SK-N-SH treated with all-trans-retinoic acid at 6 μM for 48 hours (cell line): ENCODE measurements around the gene TF.

Experiments used
- ATAC-seq: fragments of 200-7000 bp; cut with Tn5 transposase; 3 replicates; pipeline ENCODE4 v1.9.1; 2020; ENCODE audit warnings: mild to moderate bottlenecking, moderate library complexity
- ARNTL ChIP-seq: fragments of 450-650 bp; formaldehyde crosslinking; IDR thresholded peaks from 2 replicates; pipeline ENCODE4 v1.5.0; 2020; ENCODE audit warnings: low read depth, mild to moderate bottlenecking, moderate library complexity, borderline replicate concordance
- BACH2 ChIP-seq: fragments of 250-450 bp; sonication (Bioruptor Pico); IDR thresholded peaks from 2 replicates; pipeline ENCODE4 v1.9.0; 2021; ENCODE audit warnings: mild to moderate bottlenecking, borderline replicate concordance
- CREB5 ChIP-seq: fragments of 250-450 bp; sonication (Bioruptor Pico); IDR thresholded peaks from 2 replicates; pipeline ENCODE4 v1.5.1; 2020; ENCODE audit warnings: low read depth, mild to moderate bottlenecking, moderate library complexity
- CSDC2 ChIP-seq: fragments of 250-450 bp; sonication (Bioruptor Pico); IDR thresholded peaks from 2 replicates; pipeline ENCODE4 v1.5.0; 2020; ENCODE audit warnings: mild to moderate bottlenecking, moderate library complexity
- ESRRG ChIP-seq: fragments of 250-450 bp; sonication (Bioruptor Pico); IDR thresholded peaks from 2 replicates; pipeline ENCODE4 v1.6.1; 2021; ENCODE audit warnings: mild to moderate bottlenecking
- GLIS3 ChIP-seq: fragments of 250-450 bp; sonication (Bioruptor Pico); IDR thresholded peaks from 2 replicates; pipeline ENCODE4 v1.5.0; 2020; ENCODE audit warnings: mild to moderate bottlenecking, moderate library complexity
- ISL1 ChIP-seq: fragments of 250-450 bp; sonication (Bioruptor Pico); IDR thresholded peaks from 2 replicates; pipeline ENCODE4 v2.1.2; 2022; ENCODE audit warnings: mild to moderate bottlenecking, moderate library complexity
- OSR1 ChIP-seq: fragments of 250-450 bp; sonication (Bioruptor Pico); IDR thresholded peaks from 2 replicates; pipeline ENCODE4 v1.8.0; 2022; ENCODE audit warnings: moderate library complexity, mild to moderate bottlenecking, inconsistent platforms
- PPARA ChIP-seq: fragments of 250-450 bp; sonication (Bioruptor Pico); IDR thresholded peaks from 2 replicates; pipeline ENCODE4 v1.5.0; 2020; ENCODE audit warnings: mild to moderate bottlenecking, borderline replicate concordance
- RARB ChIP-seq: fragments of 250-450 bp; sonication (Bioruptor Pico); IDR thresholded peaks from 2 replicates; pipeline ENCODE4 v1.8.0; 2021; ENCODE audit warnings: mild to moderate bottlenecking, moderate library complexity
- SNAI2 ChIP-seq: fragments of 250-450 bp; sonication (Bioruptor Pico); IDR thresholded peaks from 2 replicates; pipeline ENCODE4 v1.5.0; 2020; ENCODE audit warnings: mild to moderate bottlenecking, moderate library complexity
- TCF4 ChIP-seq: fragments of 250-450 bp; sonication (Bioruptor Pico); IDR thresholded peaks from 2 replicates; pipeline ENCODE4 v1.8.0; 2021; ENCODE audit warnings: mild to moderate bottlenecking, moderate library complexity, borderline replicate concordance
- TOX ChIP-seq: fragments of 250-450 bp; sonication (Bioruptor Pico); IDR thresholded peaks from 2 replicates; pipeline ENCODE4 v1.8.0; 2021; ENCODE audit warnings: mild to moderate bottlenecking, moderate library complexity, borderline replicate concordance
- TSHZ2 ChIP-seq: fragments of 250-450 bp; sonication (Bioruptor Pico); IDR thresholded peaks from 2 replicates; pipeline ENCODE4 v1.5.0; 2020; ENCODE audit warnings: mild to moderate bottlenecking, moderate library complexity
- ZC3H10 ChIP-seq: fragments of 250-450 bp; sonication (Bioruptor Pico); IDR thresholded peaks from 2 replicates; pipeline ENCODE4 v1.5.1; 2021; ENCODE audit warnings: mild to moderate bottlenecking, moderate library complexity
- ZFP3 ChIP-seq: fragments of 250-450 bp; sonication (Bioruptor Pico); IDR thresholded peaks from 2 replicates; pipeline ENCODE4 v1.5.0; 2020; ENCODE audit warnings: mild to moderate bottlenecking, moderate library complexity
- ZFP30 ChIP-seq: fragments of 450-650 bp; formaldehyde crosslinking; IDR thresholded peaks from 2 replicates; pipeline ENCODE4 v1.5.0; 2022; ENCODE audit warnings: mild to moderate bottlenecking, moderate library complexity
- ZNF565 ChIP-seq: fragments of 450-650 bp; formaldehyde crosslinking; conservative IDR thresholded peaks from 2 replicates; pipeline ENCODE4 v1.5.0; 2020; ENCODE audit warnings: low read depth, mild to moderate bottlenecking, moderate library complexity
- ZNF70 ChIP-seq: fragments of 450-650 bp; formaldehyde crosslinking; IDR thresholded peaks from 2 replicates; pipeline ENCODE4 v1.5.0; 2020; ENCODE audit warnings: mild to moderate bottlenecking, moderate library complexity
- ZNF8 ChIP-seq: fragments of 450-650 bp; formaldehyde crosslinking; IDR thresholded peaks from 2 replicates; pipeline ENCODE4 v1.5.0; 2020; ENCODE audit warnings: mild to moderate bottlenecking, moderate library complexity
- TF ChIP-seq, protein P1 (sequence below): fragments of 250-450 bp; sonication (Bioruptor Pico); IDR thresholded peaks from 2 replicates; pipeline ENCODE4 v1.8.0; 2021; ENCODE audit warnings: low read depth, mild to moderate bottlenecking, moderate library complexity, borderline replicate concordance
- TF ChIP-seq, protein P2 (sequence below): fragments of 250-450 bp; sonication (Bioruptor Pico); IDR thresholded peaks from 2 replicates; pipeline ENCODE4 v1.8.0; 2020; ENCODE audit warnings: mild to moderate bottlenecking, moderate library complexity, borderline replicate concordance
- TF ChIP-seq, protein P3 (sequence below): fragments of 250-450 bp; sonication (Bioruptor Pico); IDR thresholded peaks from 2 replicates; pipeline ENCODE4 v1.5.1; 2021; ENCODE audit warnings: mild to moderate bottlenecking, moderate library complexity

TF gene

DNA sequence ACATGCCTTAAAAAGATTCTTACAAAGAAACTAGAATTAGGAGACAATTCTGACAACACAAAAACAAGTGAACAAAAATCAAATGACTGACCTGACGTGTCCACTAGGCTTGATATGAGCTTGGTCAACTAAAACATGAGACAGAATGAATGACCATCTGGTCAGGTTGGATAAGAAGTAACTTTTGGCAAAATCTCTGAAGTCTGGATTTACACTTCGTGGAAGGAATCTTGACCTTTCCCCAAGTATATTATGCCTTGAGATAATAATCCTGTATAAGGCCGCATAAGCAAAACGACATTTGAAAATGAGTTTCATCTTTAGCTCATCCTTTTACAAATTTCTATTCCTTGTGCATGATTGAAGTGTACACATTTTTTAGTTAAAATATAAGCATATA, 1.1 kb upstream of the TF start:
- no peak for ATAC-seq
- TF ChIP-seq ZC3H10 (CRISPR knock-in tag) (no peak), TOX (CRISPR knock-in tag) (no peak), OSR1 (CRISPR knock-in tag) (no peak), GLIS3 (CRISPR knock-in tag) (no peak), ARNTL (CRISPR knock-in tag) (no peak), SNAI2 (CRISPR knock-in tag) (no peak), ZNF565 (CRISPR knock-in tag) (no peak), TCF4 (CRISPR knock-in tag) (no peak), TSHZ2 (no peak)
- TF ChIP-seq, protein P1, sequence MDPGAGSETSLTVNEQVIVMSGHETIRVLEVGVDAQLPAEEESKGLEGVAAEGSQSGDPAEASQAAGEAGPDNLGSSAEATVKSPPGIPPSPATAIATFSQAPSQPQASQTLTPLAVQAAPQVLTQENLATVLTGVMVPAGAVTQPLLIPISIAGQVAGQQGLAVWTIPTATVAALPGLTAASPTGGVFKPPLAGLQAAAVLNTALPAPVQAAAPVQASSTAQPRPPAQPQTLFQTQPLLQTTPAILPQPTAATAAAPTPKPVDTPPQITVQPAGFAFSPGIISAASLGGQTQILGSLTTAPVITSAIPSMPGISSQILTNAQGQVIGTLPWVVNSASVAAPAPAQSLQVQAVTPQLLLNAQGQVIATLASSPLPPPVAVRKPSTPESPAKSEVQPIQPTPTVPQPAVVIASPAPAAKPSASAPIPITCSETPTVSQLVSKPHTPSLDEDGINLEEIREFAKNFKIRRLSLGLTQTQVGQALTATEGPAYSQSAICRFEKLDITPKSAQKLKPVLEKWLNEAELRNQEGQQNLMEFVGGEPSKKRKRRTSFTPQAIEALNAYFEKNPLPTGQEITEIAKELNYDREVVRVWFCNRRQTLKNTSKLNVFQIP (CRISPR knock-in tag): no peak
- TF ChIP-seq, protein P2, sequence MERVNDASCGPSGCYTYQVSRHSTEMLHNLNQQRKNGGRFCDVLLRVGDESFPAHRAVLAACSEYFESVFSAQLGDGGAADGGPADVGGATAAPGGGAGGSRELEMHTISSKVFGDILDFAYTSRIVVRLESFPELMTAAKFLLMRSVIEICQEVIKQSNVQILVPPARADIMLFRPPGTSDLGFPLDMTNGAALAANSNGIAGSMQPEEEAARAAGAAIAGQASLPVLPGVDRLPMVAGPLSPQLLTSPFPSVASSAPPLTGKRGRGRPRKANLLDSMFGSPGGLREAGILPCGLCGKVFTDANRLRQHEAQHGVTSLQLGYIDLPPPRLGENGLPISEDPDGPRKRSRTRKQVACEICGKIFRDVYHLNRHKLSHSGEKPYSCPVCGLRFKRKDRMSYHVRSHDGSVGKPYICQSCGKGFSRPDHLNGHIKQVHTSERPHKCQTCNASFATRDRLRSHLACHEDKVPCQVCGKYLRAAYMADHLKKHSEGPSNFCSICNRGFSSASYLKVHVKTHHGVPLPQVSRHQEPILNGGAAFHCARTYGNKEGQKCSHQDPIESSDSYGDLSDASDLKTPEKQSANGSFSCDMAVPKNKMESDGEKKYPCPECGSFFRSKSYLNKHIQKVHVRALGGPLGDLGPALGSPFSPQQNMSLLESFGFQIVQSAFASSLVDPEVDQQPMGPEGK (CRISPR knock-in tag): no peak

DNA sequence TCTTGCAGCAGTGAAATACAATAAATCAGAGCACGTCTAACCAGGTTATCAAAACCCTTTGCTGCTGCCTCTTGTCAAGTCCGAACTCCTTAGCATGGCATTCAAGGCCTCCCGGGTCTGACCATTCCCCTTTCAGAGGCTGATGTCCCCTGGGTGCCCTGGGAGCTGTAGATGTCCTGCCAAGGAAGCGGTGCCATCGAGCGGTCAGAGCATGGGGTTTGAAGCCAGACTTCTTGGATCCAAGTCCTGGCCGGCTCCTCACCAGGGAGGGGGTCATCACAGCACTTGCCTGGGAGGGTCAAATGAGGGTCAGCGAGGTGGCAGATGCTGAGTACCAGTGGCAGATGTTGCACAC, 496 bp downstream of the TF start:
- TF ChIP-seq, protein P3, sequence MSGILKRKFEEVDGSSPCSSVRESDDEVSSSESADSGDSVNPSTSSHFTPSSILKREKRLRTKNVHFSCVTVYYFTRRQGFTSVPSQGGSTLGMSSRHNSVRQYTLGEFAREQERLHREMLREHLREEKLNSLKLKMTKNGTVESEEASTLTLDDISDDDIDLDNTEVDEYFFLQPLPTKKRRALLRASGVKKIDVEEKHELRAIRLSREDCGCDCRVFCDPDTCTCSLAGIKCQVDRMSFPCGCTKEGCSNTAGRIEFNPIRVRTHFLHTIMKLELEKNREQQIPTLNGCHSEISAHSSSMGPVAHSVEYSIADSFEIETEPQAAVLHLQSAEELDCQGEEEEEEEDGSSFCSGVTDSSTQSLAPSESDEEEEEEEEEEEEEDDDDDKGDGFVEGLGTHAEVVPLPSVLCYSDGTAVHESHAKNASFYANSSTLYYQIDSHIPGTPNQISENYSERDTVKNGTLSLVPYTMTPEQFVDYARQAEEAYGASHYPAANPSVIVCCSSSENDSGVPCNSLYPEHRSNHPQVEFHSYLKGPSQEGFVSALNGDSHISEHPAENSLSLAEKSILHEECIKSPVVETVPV (CRISPR knock-in tag): no peak
- TF ChIP-seq ISL1 (no peak), TSHZ2 (no peak), OSR1 (CRISPR knock-in tag) (no peak), ARNTL (CRISPR knock-in tag) (no peak), CSDC2 (CRISPR knock-in tag) (no peak), ZC3H10 (CRISPR knock-in tag) (no peak), ZFP30 (CRISPR knock-in tag) (no peak), BACH2 (CRISPR knock-in tag) (no peak), CREB5 (CRISPR knock-in tag) (no peak), ZFP3 (CRISPR knock-in tag) (no peak), ZNF70 (CRISPR knock-in tag) (no peak), ZNF8 (no peak), ZNF565 (CRISPR knock-in tag) (no peak), RARB (CRISPR knock-in tag) (no peak), PPARA (CRISPR knock-in tag) (no peak), ESRRG (CRISPR knock-in tag) (no peak), TOX (CRISPR knock-in tag) (no peak), TCF4 (CRISPR knock-in tag) (no peak)
- TF ChIP-seq, protein P2 (CRISPR knock-in tag): no peak
- ATAC-seq: no peak
